Uterus (tissue), 4 donors: ENCODE measurements around the gene CRIM1. TPM values are rescaled to one million over a fixed set of nuclear protein-coding genes. Genes with fewer than 3 reads are reported as not detected.

Experiments
- DNase-seq, 2 donors: peaks; one replicate each; pipeline ENCODE4 v3.0.0-alpha.2; 2019 to 2020
- H3K27ac ChIP-seq, 2 donors: fragments of 200-600 bp; sonication (generic); 1 replicate in 1 of 2; 2 replicates in 1 of 2; pipeline ENCODE4 v1.5.1; 2016 to 2018
- H3K27me3 ChIP-seq, 2 donors: fragments of 200-600 bp; sonication (generic); one replicate each; pipeline ENCODE4 v1.5.1; 2018 to 2019; ENCODE audit warnings: control low read depth in 1 of 2
- H3K36me3 ChIP-seq, 2 donors: fragments of 200-600 bp; sonication (generic); one replicate each; pipeline ENCODE4 v1.5.1; 2019; ENCODE audit warnings: control low read depth in 1 of 2
- H3K4me1 ChIP-seq, 2 donors: fragments of 200-600 bp; sonication (generic); one replicate each; pipeline ENCODE4 v1.5.1; 2018 to 2019; ENCODE audit warnings: control low read depth in 1 of 2
- H3K4me3 ChIP-seq, 2 donors: fragments of 200-600 bp; sonication (generic); 1 replicate in 1 of 2; 2 replicates in 1 of 2; pipeline ENCODE4 v1.5.1; 2018 to 2019; ENCODE audit warnings: mild to moderate bottlenecking in 1 of 2
- H3K9me3 ChIP-seq, 2 donors: fragments of 200-600 bp; sonication (generic); one replicate each; pipeline ENCODE4 v1.5.1; 2019; ENCODE audit warnings: control low read depth in 1 of 2
- CTCF ChIP-seq, 4 experiments: fragments of 200-600 bp in 2 of 4; fragments of 450-650 bp in 2 of 4; sonication (generic) in 2 of 4; IDR thresholded peaks; one replicate each; pipeline ENCODE4 v1.5.1; 2016 to 2019; ENCODE audit warnings: antibody characterized with exemption in 4 of 4, mild to moderate bottlenecking in 2 of 4, moderate library complexity in 1 of 4
- POLR2A ChIP-seq, 2 donors: fragments of 450-650 bp; IDR thresholded peaks; one replicate each; pipeline ENCODE4 v1.6.1; 2016; ENCODE audit warnings: antibody characterized with exemption in 2 of 2, mild to moderate bottlenecking in 1 of 2, moderate library complexity in 1 of 2
- intact Hi-C: fragments of 100-400 bp; cut with DNase I; formaldehyde crosslinking; loops from one replicate; pipeline ENCODE4 v1.15.1; 2023; ENCODE audit warnings: low total_unique reads
- total RNA-seq, 4 donors: library from RNA; depleted of rRNA in 3 of 4; stranded (reverse); fragments of >200 nt in 3 of 4; gene quantifications; one replicate each; pipeline versions ENCODE4 v1.1.0 to v1.2.4, GENCODE V29; 2014 to 2023
- donor health status: DM: yes; HTN: yes; CAD: no.

Gene CRIM1
- total RNA-seq, 4 donors from 2014 or later: 51.2 to 168 (median 66.6) TPM

GRCh38 chr2:36487947-36488346 lies 132.4 kb downstream of the CRIM1 start:
- intact Hi-C loops: no loop called here
- Histone ChIP-seq H3K27ac (no peak overlapping the region), H3K4me1 (peaks cover 7 to 12% of the 10 kb centered on the region in 2 donors), H3K27me3 (no peaks in the 10 kb centered on the region), H3K4me3 (no peak overlapping the region), H3K36me3 (no peaks in the 10 kb centered on the region), H3K9me3 (no peaks in the 10 kb centered on the region)
- DNase-seq: no peak
- no peak for TF ChIP-seq CTCF (IDR thresholded peaks at IDR 0.05)
- no peak for TF ChIP-seq POLR2A (IDR thresholded peaks at IDR 0.05)

- Histone ChIP-seq H3K4me1 (peaks cover 11 to 12% of the 10 kb centered on the region in 2 donors), H3K27ac (no peak overlapping the region), H3K9me3 (no peaks in the 10 kb centered on the region), H3K4me3 (no peak overlapping the region), H3K36me3 (no peaks in the 10 kb centered on the region), H3K27me3 (no peaks in the 10 kb centered on the region)
- DNase-seq: no peak
- intact Hi-C loops: no loop called here
- no peak for TF ChIP-seq CTCF (IDR thresholded peaks at IDR 0.05)
- TF ChIP-seq POLR2A (IDR thresholded peaks at IDR 0.05): no peak
These were observed 133.7 kb downstream of the CRIM1 start for GRCh38 chr2:36489281-36489680.

GRCh38 chr2:36490749-36491148 lies 135.2 kb downstream of the CRIM1 start:
- Histone ChIP-seq H3K4me1 (peaks cover 4 to 11% of the 10 kb centered on the region in 2 donors), H3K27me3 (no peaks in the 10 kb centered on the region), H3K4me3 (no peak overlapping the region), H3K9me3 (no peaks in the 10 kb centered on the region), H3K36me3 (no peaks in the 10 kb centered on the region), H3K27ac (no peak overlapping the region)
- no peak for DNase-seq
- TF ChIP-seq CTCF (IDR thresholded peaks at IDR 0.05) (no peak), POLR2A (IDR thresholded peaks at IDR 0.05) (no peak)
- intact Hi-C loops: no loop called here

- no peak for TF ChIP-seq POLR2A (IDR thresholded peaks at IDR 0.05)
- TF ChIP-seq CTCF (IDR thresholded peaks at IDR 0.05): no peak
- Histone ChIP-seq H3K9me3 (no peaks in the 10 kb centered on the region), H3K27ac (peak overlapping the region; percentile 4 to 35), H3K36me3 (no peaks in the 10 kb centered on the region), H3K4me1 (peaks cover 0 to 5% of the 10 kb centered on the region in 2 donors), H3K27me3 (no peaks in the 10 kb centered on the region), H3K4me3 (no peak overlapping the region)
- intact Hi-C loops: no loop called here
- DNase-seq: no peak
These were observed 136.8 kb downstream of the CRIM1 start for GRCh38 chr2:36492216-36492945.

GRCh38 chr2:36493306-36493705 lies 137.7 kb downstream of the CRIM1 start:
- Histone ChIP-seq H3K36me3 (no peaks in the 10 kb centered on the region), H3K4me3 (no peak overlapping the region), H3K27ac (peak overlapping the region in 1 of 2 donors; percentile 35), H3K4me1 (peaks cover 0 to 4% of the 10 kb centered on the region in 2 donors), H3K27me3 (no peaks in the 10 kb centered on the region), H3K9me3 (no peaks in the 10 kb centered on the region)
- TF ChIP-seq POLR2A (IDR thresholded peaks at IDR 0.05) (no peak), CTCF (IDR thresholded peaks at IDR 0.05) (no peak)
- intact Hi-C loops: no loop called here
- DNase-seq: no peak
